Kidney epithelial cell (primary cell): Measurements from ENCODE around the gene NPR2. TPM values are rescaled to one million over a fixed set of nuclear protein-coding genes. Genes with fewer than 3 reads are reported as not detected.

ENCODE experiments used
- DNase-seq: peaks from one replicate; pipeline ENCODE4 v3.0.0-alpha.2; 2010; ENCODE audit warnings: low read depth
- H3K27me3 ChIP-seq: 2 replicates; pipeline ENCODE4 v1.6.0; 2011; ENCODE audit warnings: low read length; ENCODE audit not compliant: control insufficient read depth, insufficient read depth
- H3K36me3 ChIP-seq: 2 replicates; pipeline ENCODE4 v1.5.1; 2011; ENCODE audit warnings: low read length; ENCODE audit not compliant: control insufficient read depth, insufficient read depth
- H3K4me3 ChIP-seq: 2 replicates; pipeline ENCODE4 v1.5.1; 2011; ENCODE audit warnings: low read depth, mild to moderate bottlenecking, control low read depth, low read length
- CTCF ChIP-seq: IDR thresholded peaks from 2 replicates; pipeline ENCODE4 v1.5.1; 2011; ENCODE audit warnings: mild to moderate bottlenecking, moderate library complexity, low read length, control low read depth, inconsistent platforms; ENCODE audit not compliant: insufficient read depth, poor library complexity, severe bottlenecking
- total RNA-seq: library from RNA; depleted of rRNA; stranded (reverse); fragments of >200 nt; gene quantifications from 2 replicates; pipeline ENCODE4 v1.2.3, GENCODE V29; 2015

Gene NPR2
- total RNA-seq, 1 donor from 2014 or later: 35.9 TPM

- Histone ChIP-seq H3K27me3 (no peaks in the 10 kb centered on the region), H3K4me3 (no peak overlapping the region), H3K36me3 (no peaks in the 10 kb centered on the region)
- DNase-seq: no peak
- TF ChIP-seq CTCF: no peak
Measured at GRCh38 chr9:35832814-35833213, 41.4 kb downstream of the NPR2 start.

GRCh38 chr9:35834260-35835215, 43.1 kb downstream of the NPR2 start:
- no peak for DNase-seq
- TF ChIP-seq CTCF: no peak
- H3K4me3 ChIP-seq: no peak overlapping the region
- H3K27me3 ChIP-seq: no peaks in the 10 kb centered on the region
- H3K36me3 ChIP-seq: no peaks in the 10 kb centered on the region

- no peaks in the 10 kb centered on the region for H3K27me3 ChIP-seq
- H3K36me3 ChIP-seq: no peaks in the 10 kb centered on the region
- H3K4me3 ChIP-seq: no peak overlapping the region
- TF ChIP-seq CTCF: peak; percentile 18
- no peak for DNase-seq
Measured at GRCh38 chr9:35835216-35835632, 43.8 kb downstream of the NPR2 start.

- no peak for DNase-seq
- no peak for TF ChIP-seq CTCF
Measured at GRCh38 chr9:35835766-35836165, 44.4 kb downstream of the NPR2 start.

GRCh38 chr9:35836595-35836994, 45.2 kb downstream of the NPR2 start:
- H3K4me3 ChIP-seq: no peak overlapping the region
- no peak for DNase-seq
- H3K27me3 ChIP-seq: no peaks in the 10 kb centered on the region
- no peak for TF ChIP-seq CTCF
- no peaks in the 10 kb centered on the region for H3K36me3 ChIP-seq

More at GRCh38 chr9:35835766-35836165, 44.4 kb downstream of the NPR2 start:
- no peak overlapping the region for H3K4me3 ChIP-seq
- no peaks in the 10 kb centered on the region for H3K36me3 ChIP-seq
- no peaks in the 10 kb centered on the region for H3K27me3 ChIP-seq
